Brain microvascular endothelial cell (primary cell): ENCODE measurements around the gene PLCB2.

Experiments used
- DNase-seq: peaks from one replicate; pipeline ENCODE4 v3.0.0-alpha.2; 2020
- H3K27ac ChIP-seq: fragments of 250-450 bp; sonication (Bioruptor Pico); 2 replicates; pipeline ENCODE4 v1.5.1; 2020; ENCODE audit warnings: mild to moderate bottlenecking, moderate library complexity
- H3K27me3 ChIP-seq: fragments of 250-450 bp; sonication (Bioruptor Pico); replicated peaks from 2 replicates; pipeline ENCODE4 v1.5.1; 2020; ENCODE audit warnings: mild to moderate bottlenecking
- H3K36me3 ChIP-seq: fragments of 250-450 bp; sonication (Bioruptor Pico); replicated peaks from 2 replicates; pipeline ENCODE4 v1.5.1; 2020; ENCODE audit warnings: mild to moderate bottlenecking
- H3K4me3 ChIP-seq: 2 replicates; pipeline ENCODE4 v1.5.1; 2011; ENCODE audit warnings: low read depth, mild to moderate bottlenecking, control low read depth, low read length, moderate library complexity
- in situ Hi-C: cut with HindIII; loops from 2 replicates; pipeline ENCODE4 v1.10.0; 2017; ENCODE audit warnings: low sequenced_read_pairs, low pct_ligation_motif_present
- TF ChIP-seq, protein P1 (sequence below): IDR thresholded peaks from 2 replicates; pipeline ENCODE4 v1.5.1; 2011; ENCODE audit warnings: low read depth, mild to moderate bottlenecking, moderate library complexity, low read length, control low read depth, inconsistent platforms; ENCODE audit errors: missing control alignments

PLCB2 gene

DNA sequence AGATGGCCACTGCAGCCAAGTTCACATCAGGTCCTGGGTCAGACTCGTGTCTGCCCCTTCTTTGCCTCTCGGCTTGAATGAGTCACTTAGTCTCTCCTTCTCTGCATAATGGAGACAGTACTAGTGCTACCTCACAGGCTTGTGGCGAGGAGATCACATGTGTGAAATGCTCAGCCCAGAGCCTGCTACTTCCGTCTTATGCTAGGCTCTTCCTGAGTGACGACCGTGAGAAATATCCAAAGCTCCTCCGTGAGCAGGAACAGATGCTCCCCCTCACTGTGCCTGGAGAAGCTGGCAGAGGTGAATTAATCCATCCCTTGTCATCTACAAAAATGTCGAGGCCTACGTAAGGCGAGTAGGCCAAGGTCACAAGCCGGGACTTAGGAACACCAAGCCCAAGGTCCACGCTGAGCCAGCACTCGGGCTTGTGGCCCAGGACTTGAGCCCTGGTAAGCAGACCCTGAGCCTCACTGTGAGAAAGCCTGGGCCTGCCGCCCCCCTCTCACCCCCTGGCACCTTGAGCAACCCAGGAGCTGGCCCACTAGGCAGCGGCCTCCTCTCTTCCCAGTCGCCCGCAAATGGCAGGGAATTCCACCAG is 51.0 kb downstream of the PLCB2 start:
- Histone ChIP-seq H3K27ac (peak overlapping the region; percentile 41), H3K4me3 (no peak overlapping the region), H3K36me3 (no peaks in the 10 kb centered on the region), H3K27me3 (peaks cover 17% of the 10 kb centered on the region)
- in situ Hi-C loops: no loop called here
- TF ChIP-seq, protein P1, sequence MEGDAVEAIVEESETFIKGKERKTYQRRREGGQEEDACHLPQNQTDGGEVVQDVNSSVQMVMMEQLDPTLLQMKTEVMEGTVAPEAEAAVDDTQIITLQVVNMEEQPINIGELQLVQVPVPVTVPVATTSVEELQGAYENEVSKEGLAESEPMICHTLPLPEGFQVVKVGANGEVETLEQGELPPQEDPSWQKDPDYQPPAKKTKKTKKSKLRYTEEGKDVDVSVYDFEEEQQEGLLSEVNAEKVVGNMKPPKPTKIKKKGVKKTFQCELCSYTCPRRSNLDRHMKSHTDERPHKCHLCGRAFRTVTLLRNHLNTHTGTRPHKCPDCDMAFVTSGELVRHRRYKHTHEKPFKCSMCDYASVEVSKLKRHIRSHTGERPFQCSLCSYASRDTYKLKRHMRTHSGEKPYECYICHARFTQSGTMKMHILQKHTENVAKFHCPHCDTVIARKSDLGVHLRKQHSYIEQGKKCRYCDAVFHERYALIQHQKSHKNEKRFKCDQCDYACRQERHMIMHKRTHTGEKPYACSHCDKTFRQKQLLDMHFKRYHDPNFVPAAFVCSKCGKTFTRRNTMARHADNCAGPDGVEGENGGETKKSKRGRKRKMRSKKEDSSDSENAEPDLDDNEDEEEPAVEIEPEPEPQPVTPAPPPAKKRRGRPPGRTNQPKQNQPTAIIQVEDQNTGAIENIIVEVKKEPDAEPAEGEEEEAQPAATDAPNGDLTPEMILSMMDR: no peak
- DNase-seq: peak; percentile 74

DNA sequence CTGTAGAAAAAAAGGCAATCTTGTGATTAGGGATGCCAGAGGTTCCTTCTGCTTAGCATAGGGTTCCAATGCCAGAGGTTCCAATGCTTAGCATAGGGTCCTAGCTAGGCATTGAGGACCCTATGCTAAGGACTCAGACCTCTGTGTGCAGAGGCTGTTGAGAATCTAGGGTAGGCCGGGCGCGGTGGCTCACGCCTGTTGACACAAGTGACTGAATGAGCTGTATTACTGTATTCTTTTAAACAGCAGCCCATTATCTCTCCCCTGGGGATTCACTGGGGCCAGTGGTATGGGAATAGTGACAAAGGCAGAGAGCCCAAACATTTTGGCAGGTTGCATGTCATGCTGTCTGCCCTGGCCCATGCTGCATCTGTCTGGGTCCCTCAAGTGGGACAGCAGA is 52.7 kb downstream of the PLCB2 start:
- TF ChIP-seq, protein P1: no peak
- no peak for DNase-seq
- Histone ChIP-seq H3K36me3 (no peaks in the 10 kb centered on the region), H3K27ac (no peak overlapping the region), H3K4me3 (no peak overlapping the region), H3K27me3 (peaks cover 17% of the 10 kb centered on the region)
- in situ Hi-C loops: no loop called here

DNA sequence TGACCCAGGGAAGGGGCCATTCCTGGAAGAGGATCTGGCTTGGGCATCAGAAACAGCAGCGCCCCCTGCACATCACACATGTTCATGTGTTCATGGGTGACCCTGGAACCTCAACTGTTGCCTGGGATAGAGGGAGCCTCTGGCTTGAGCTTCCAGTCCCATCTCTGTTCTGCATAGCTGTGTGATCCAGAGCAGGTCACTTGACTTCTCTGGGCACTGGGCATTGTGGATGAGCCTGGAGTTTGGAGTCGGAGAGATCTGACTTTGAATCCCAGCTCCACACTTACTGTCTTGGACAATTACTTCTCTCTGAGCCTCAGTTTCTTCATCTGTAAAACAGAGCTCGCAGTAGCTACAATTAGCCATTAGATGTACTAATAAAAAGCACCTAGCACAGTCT is 53.3 kb downstream of the PLCB2 start:
- H3K27ac ChIP-seq: no peak overlapping the region
- no peaks in the 10 kb centered on the region for H3K36me3 ChIP-seq
- no peak overlapping the region for H3K4me3 ChIP-seq
- in situ Hi-C loops: no loop called here
- TF ChIP-seq, protein P1: no peak
- H3K27me3 ChIP-seq: peaks cover 17% of the 10 kb centered on the region
- DNase-seq: no peak

DNA sequence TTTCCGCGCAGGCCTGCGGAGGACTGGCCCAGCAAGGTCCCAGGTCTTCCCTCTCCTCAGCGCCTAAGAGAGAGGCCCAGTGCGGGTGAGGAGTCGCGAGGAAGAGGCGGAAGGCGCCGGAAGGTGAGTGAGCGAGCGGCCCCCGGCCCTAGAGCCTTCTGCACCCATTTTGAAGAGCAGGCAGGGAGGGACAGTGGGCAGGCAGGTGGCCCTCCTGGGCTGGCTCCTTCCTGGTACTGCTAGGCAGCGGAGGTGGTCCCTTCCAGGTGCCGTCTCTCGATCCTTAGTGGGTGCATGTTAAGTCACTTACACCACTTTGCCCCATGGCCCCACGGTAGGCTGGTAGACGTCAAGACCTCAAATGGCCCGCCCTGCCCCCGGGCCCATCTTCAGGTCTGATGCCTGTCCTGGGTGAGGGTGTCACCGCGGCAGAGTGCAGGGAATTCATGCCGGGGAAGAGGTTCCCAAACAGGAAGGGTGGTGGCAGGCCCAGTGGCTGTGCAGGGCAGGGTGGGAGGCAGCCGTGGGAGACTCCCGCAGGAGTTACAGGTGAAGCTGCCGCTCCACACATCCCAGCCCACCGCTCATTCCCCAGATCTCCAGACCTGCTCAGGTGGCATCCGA is 54.5 kb downstream of the PLCB2 start:
- peak overlapping the region; percentile 47 for H3K4me3 ChIP-seq
- in situ Hi-C loops: no loop called here
- H3K27me3 ChIP-seq: peaks cover 17% of the 10 kb centered on the region
- DNase-seq: no peak
- TF ChIP-seq, protein P1: no peak
- H3K27ac ChIP-seq: no peak overlapping the region
- H3K36me3 ChIP-seq: no peaks in the 10 kb centered on the region

DNA sequence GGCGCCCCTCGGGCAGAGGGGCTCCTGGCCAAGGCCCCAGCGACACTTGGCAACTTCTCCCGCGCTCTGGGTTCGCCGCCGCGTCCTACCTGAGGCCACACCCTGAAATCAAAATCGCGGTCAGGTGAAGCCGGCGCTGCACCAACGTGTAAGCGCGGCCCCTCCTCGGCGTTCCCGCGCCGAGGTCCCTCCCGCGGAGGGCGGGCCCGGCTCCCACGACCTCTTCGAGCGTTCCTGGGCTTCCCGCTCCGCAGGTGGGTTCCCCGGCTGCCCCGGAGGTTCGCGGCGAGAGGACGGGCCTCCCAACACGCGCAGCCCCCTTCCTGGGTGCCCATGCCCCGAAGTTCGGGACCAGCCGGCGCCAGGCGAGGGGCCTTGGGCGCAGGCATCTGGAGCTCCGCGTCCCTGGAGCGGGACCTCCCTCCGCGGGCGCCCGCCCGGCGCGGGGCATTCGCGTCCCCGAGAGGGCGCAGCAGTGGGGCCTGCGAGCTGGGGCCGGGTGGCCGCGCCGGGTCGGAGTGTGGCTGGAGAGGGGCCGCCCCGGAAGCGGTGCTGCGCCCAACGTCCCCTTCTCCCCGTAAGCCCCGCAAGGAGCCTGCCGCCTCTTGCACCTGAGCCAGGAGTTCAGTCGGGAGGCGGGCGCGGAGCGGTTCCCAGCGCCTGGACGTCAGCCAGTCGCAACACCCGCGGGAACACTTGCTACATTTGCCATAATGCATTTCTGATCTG is 55.1 kb downstream of the PLCB2 start:
- Histone ChIP-seq H3K27ac (no peak overlapping the region), H3K4me3 (peak overlapping the region; percentile 47), H3K27me3 (peaks cover 17% of the 10 kb centered on the region), H3K36me3 (no peaks in the 10 kb centered on the region)
- DNase-seq: no peak
- in situ Hi-C loops: no loop called here
- TF ChIP-seq, protein P1: no peak
